GM12878 (cell line): ENCODE data around the gene ETDC.

Experiments used
- MTA3 ChIP-seq: IDR thresholded peaks from 2 replicates; pipeline ENCODE4 v1.6.1; 2012; ENCODE audit warnings: low read length, inconsistent platforms, borderline replicate concordance
- RAD21 ChIP-seq: IDR thresholded peaks from 2 replicates; pipeline ENCODE4 v1.6.1; 2011; ENCODE audit warnings: mild to moderate bottlenecking, low read depth, low read length, moderate library complexity; ENCODE audit not compliant: insufficient read depth
- REST ChIP-seq: IDR thresholded peaks from 2 replicates; pipeline ENCODE4 v1.6.1; 2012; ENCODE audit warnings: mild to moderate bottlenecking, low read depth, low read length

- TF ChIP-seq REST = no peak
- no peak for TF ChIP-seq RAD21
- no peak for TF ChIP-seq MTA3
Measured at GRCh38 chrX:135287266-135287823, 21.9 kb upstream of the ETDC start.
